ENCODE results near the gene TMEM135. TPM values are rescaled to one million over a fixed set of nuclear protein-coding genes. Genes with fewer than 3 reads are reported as not detected.
"Not testable (repeated sequence)": the region's sequence is repeated elsewhere in the genome, so short reads cannot be mapped to it uniquely, and the experiment has no call there.

The TMEM135 gene
- total RNA-seq, 1 experiment from 2014 or later = 65.5 TPM

GRCh38 chr11:87281496-87281895 lies 243.8 kb downstream of the TMEM135 start:
- intact Hi-C loops (cut with micrococcal nuclease; ENCODE audit: unreplicated experiment) (loop anchor here (10.0 kb wide), 1 partner anchor 187 kb away; no protein-coding TSS in a partner anchor), in situ Hi-C loops (cut with HindIII; ENCODE audit: low pct_unique_long_range_greater_than_20kb, low sequenced_read_pairs) (no loop called here)
- POLR2A ChIA-PET = no interaction called here
- ATAC-seq (peak; percentile 68; the same call in 1 of the 2 replicates), DNase-seq (ENCODE audit: low read depth, low spot score) (no peak)
- TF ChIP-seq TCF7L2 (IDR thresholded peaks at IDR 0.05; ENCODE audit: low read depth, low read length) (no peak), CTCF (IDR thresholded peaks at IDR 0.05) (peak; percentile 18; the same call in 1 of the 2 replicates)
- H3K9me3 ChIP-seq (ENCODE audit: control insufficient read depth, insufficient read depth, low read depth, low read length) = no peaks in the 10 kb centered on the region
- CTCF ChIA-PET = interaction anchor here (0.8 kb wide), 1 partner anchor 343 kb away, joined by 10 read pairs; no protein-coding TSS in a partner anchor
- no peaks in the 10 kb centered on the region for H3K36me3 ChIP-seq (ENCODE audit: control insufficient read depth, insufficient read depth, low read length)
- no peak overlapping the region for H3K27ac ChIP-seq (ENCODE audit: low read length)
- no peaks in the 10 kb centered on the region for H3K4me1 ChIP-seq (ENCODE audit: control insufficient read depth, insufficient read depth, low read length)
- no peaks in the 10 kb centered on the region for H3K27me3 ChIP-seq (ENCODE audit: control insufficient read depth, insufficient read depth, low read length)
- no peak overlapping the region for H3K4me3 ChIP-seq (ENCODE audit: low read depth in 2 of 2, low read length in 2 of 2)
- BruUV-seq (replicated peaks) = no TSS peak

GRCh38 chr11:87284306-87284705 lies 246.6 kb downstream of the TMEM135 start:
- TF ChIP-seq SIN3A (IDR thresholded peaks at IDR 0.05; ENCODE audit: borderline replicate concordance, insufficient read depth, low read depth, low read length) (no peak), CTCF (IDR thresholded peaks at IDR 0.05) (no peak), REST (IDR thresholded peaks at IDR 0.05; ENCODE audit: insufficient read depth in 1 of 2, low read depth in 2 of 2, low read length in 1 of 2) (no peak), TCF7L2 (IDR thresholded peaks at IDR 0.05; ENCODE audit: low read depth, low read length) (no peak), POLR2AphosphoS5 (IDR thresholded peaks at IDR 0.05; ENCODE audit: low read depth, low read length) (no peak)
- BruUV-seq (replicated peaks) = no TSS peak
- ATAC-seq = no peak
- ChIA-PET POLR2A (no interaction called here), CTCF (no interaction called here)
- H3K36me3 ChIP-seq (ENCODE audit: control insufficient read depth, insufficient read depth, low read length) = no peaks in the 10 kb centered on the region
- DNase-seq (ENCODE audit: low read depth, low spot score) = no peak
- H3K27ac ChIP-seq (ENCODE audit: low read length) = no peak overlapping the region
- H3K4me1 ChIP-seq (ENCODE audit: control insufficient read depth, insufficient read depth, low read length) = no peaks in the 10 kb centered on the region
- H3K4me3 ChIP-seq (ENCODE audit: low read depth in 2 of 2, low read length in 2 of 2) = no peak overlapping the region
- H3K27me3 ChIP-seq (ENCODE audit: control insufficient read depth, insufficient read depth, low read length) = no peaks in the 10 kb centered on the region
- H3K9me3 ChIP-seq (ENCODE audit: control insufficient read depth, insufficient read depth, low read depth, low read length) = no peaks in the 10 kb centered on the region
- in situ Hi-C loops (cut with HindIII; ENCODE audit: low pct_unique_long_range_greater_than_20kb, low sequenced_read_pairs) (no loop called here), intact Hi-C loops (cut with micrococcal nuclease; ENCODE audit: unreplicated experiment) (loop anchor here (10.0 kb wide), 1 partner anchor 190 kb away; no protein-coding TSS in a partner anchor)

GRCh38 chr11:87285674-87286073 lies 247.9 kb downstream of the TMEM135 start:
- H3K4me3 ChIP-seq (ENCODE audit: low read depth in 2 of 2, low read length in 2 of 2); BruUV-seq (replicated peaks); H3K4me1 ChIP-seq (ENCODE audit: control insufficient read depth, insufficient read depth, low read length); H3K36me3 ChIP-seq (ENCODE audit: control insufficient read depth, insufficient read depth, low read length); H3K9me3 ChIP-seq (ENCODE audit: control insufficient read depth, insufficient read depth, low read depth, low read length); H3K27ac ChIP-seq (ENCODE audit: low read length); ATAC-seq; DNase-seq (ENCODE audit: low read depth, low spot score); in situ Hi-C loops (cut with HindIII; ENCODE audit: low pct_unique_long_range_greater_than_20kb, low sequenced_read_pairs); CTCF ChIA-PET; H3K27me3 ChIP-seq (ENCODE audit: control insufficient read depth, insufficient read depth, low read length): not testable (repeated sequence)
- POLR2A ChIA-PET = interaction anchor here (0.6 kb wide), 1 partner anchor 23 kb away, joined by 14 read pairs; no protein-coding TSS in a partner anchor
- intact Hi-C loops (cut with micrococcal nuclease; ENCODE audit: unreplicated experiment) = loop anchor here (10.0 kb wide), 1 partner anchor 191 kb away; no protein-coding TSS in a partner anchor
